ENCODE data around the gene CDH8.

CDH8 gene

GRCh38 chr16:61871837-61872777, 164.1 kb downstream of the CDH8 start:
- DNase-seq (ENCODE audit: extremely low read depth, low read depth), result no peak
- H3K4me3 ChIP-seq (replicated peaks; ENCODE audit: low read depth, low read length), result no peak overlapping the region
- TF ChIP-seq, protein P1, sequence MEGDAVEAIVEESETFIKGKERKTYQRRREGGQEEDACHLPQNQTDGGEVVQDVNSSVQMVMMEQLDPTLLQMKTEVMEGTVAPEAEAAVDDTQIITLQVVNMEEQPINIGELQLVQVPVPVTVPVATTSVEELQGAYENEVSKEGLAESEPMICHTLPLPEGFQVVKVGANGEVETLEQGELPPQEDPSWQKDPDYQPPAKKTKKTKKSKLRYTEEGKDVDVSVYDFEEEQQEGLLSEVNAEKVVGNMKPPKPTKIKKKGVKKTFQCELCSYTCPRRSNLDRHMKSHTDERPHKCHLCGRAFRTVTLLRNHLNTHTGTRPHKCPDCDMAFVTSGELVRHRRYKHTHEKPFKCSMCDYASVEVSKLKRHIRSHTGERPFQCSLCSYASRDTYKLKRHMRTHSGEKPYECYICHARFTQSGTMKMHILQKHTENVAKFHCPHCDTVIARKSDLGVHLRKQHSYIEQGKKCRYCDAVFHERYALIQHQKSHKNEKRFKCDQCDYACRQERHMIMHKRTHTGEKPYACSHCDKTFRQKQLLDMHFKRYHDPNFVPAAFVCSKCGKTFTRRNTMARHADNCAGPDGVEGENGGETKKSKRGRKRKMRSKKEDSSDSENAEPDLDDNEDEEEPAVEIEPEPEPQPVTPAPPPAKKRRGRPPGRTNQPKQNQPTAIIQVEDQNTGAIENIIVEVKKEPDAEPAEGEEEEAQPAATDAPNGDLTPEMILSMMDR (IDR thresholded peaks at IDR 0.05; ENCODE audit: low read depth, low read length, missing control alignments), result no peak

- no peak for DNase-seq (ENCODE audit: extremely low read depth, low read depth)
- no peak overlapping the region for H3K4me3 ChIP-seq (replicated peaks; ENCODE audit: low read depth, low read length)
- TF ChIP-seq, protein P1 (IDR thresholded peaks at IDR 0.05; ENCODE audit: low read depth, low read length, missing control alignments), result no peak
Measured at GRCh38 chr16:61862221-61863155, 173.8 kb downstream of the CDH8 start.

- DNase-seq (ENCODE audit: extremely low read depth, low read depth), result no peak
- H3K4me3 ChIP-seq (replicated peaks; ENCODE audit: low read depth, low read length), result no peak overlapping the region
- TF ChIP-seq, protein P1 (IDR thresholded peaks at IDR 0.05; ENCODE audit: low read depth, low read length, missing control alignments), result no peak
Measured at GRCh38 chr16:61858988-61859387, 177.2 kb downstream of the CDH8 start.

DNA sequence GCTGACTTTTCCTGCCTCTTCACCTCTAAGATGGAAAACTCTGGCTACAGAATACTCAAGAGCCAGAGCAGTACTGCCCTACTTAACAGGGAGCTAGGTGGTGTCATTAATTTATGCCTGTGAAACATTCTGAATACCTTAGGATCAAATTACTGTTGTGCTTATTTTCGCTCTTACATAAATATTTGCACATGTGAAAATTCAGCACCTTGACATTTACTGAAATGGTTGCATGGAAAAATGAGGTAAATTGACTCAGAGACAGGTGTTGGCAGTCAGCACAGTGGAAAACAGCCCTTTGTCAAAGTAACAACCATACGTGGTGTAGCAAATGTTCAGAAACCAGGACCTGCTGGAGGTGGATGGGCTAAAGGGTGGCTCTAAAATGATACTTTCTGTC, 193.6 kb downstream of the CDH8 start:
- H3K4me3 ChIP-seq (replicated peaks; ENCODE audit: low read depth, low read length), result no peak overlapping the region
- DNase-seq (ENCODE audit: extremely low read depth, low read depth), result no peak
- TF ChIP-seq, protein P1 (IDR thresholded peaks at IDR 0.05; ENCODE audit: low read depth, low read length, missing control alignments), result no peak

- TF ChIP-seq, protein P1 (IDR thresholded peaks at IDR 0.05; ENCODE audit: low read depth, low read length, missing control alignments), result no peak
- no peak for DNase-seq (ENCODE audit: extremely low read depth, low read depth)
- H3K4me3 ChIP-seq (replicated peaks; ENCODE audit: low read depth, low read length), result no peak overlapping the region
Measured at GRCh38 chr16:61836804-61837393, 199.3 kb downstream of the CDH8 start.

GRCh38 chr16:61834082-61834481, 202.2 kb downstream of the CDH8 start:
- TF ChIP-seq, protein P1 (IDR thresholded peaks at IDR 0.05; ENCODE audit: low read depth, low read length, missing control alignments), result no peak
- no peak for DNase-seq (ENCODE audit: extremely low read depth, low read depth)
- no peak overlapping the region for H3K4me3 ChIP-seq (replicated peaks; ENCODE audit: low read depth, low read length)

All from HFF-Myc (cell line).